ENCODE data around the gene TSPAN9. TPM values are rescaled to one million over a fixed set of nuclear protein-coding genes. Genes with fewer than 3 reads are reported as not detected.

Gene TSPAN9
- total and polyA plus RNA-seq, 2 of the 4 experiments (the other 2 are of a cell fraction), result 17.7 to 39.1 TPM

DNA sequence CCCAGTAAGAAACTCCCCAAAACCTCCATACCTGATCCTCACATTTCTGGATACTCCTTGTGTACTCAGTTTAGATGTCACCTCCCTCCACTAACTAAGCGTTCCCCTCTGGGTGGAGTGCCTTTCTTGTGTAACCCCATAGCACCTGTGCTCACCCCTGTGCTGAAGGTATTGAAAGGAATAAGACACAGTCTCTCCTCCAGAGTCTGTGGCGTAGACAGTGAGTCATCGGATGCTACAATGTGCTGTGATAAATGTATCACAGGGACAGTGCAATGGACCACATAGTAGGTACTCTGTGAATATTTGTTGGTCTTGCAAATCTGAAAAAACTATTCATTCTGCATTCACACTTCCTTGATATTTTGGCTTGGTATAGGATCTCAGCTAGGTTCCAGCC lies 30.8 kb downstream of the TSPAN9 start:
- Histone ChIP-seq H4K20me1 (ENCODE audit: insufficient read depth, low read length) (peaks cover 12% of the 10 kb centered on the region; the same call in 1 of the 2 replicates), H3K4me3 (ENCODE audit: insufficient read depth, low read depth, low read length) (no peak overlapping the region), H3K18ac (ENCODE audit: low read depth, low read length) (no peak overlapping the region), H2AK5ac (ENCODE audit: low read depth, low read length) (no peak overlapping the region), H3K14ac (replicated peaks; ENCODE audit: low read depth, low read length) (no peak overlapping the region), H3K9me1 (ENCODE audit: insufficient read depth, low read length) (peaks cover 6% of the 10 kb centered on the region), H4K91ac (ENCODE audit: insufficient read depth, low read depth, low read length) (no peak overlapping the region), H2AK9ac (replicated peaks; ENCODE audit: low read depth, low read length, poor library complexity) (no peak overlapping the region), H3K79me1 (ENCODE audit: low read depth in 1 of 2, low read length in 2 of 2) (peaks cover 0 to 25% of the 10 kb centered on the region in 2 experiments; a peak in 3 of 4 replicates), H2AFZ (replicated peaks; ENCODE audit: low read length, poor library complexity) (no peak overlapping the region), H3K4me1 (ENCODE audit: control insufficient read depth, insufficient read depth, low read length) (peaks cover 11% of the 10 kb centered on the region; the same call in 1 of the 2 replicates), H4K5ac (ENCODE audit: low read depth, low read length) (no peak overlapping the region), H3K23ac (ENCODE audit: low read depth, low read length) (no peak overlapping the region), H2BK120ac (ENCODE audit: low read depth, low read length) (no peak overlapping the region), H3K4me2 (ENCODE audit: low read depth, low read length) (no peak overlapping the region), H3K27ac (ENCODE audit: insufficient read depth, low read length) (no peak overlapping the region), H3K36me3 (ENCODE audit: control insufficient read depth, insufficient read depth, low read length) (0 out of 2 replicates have a peak, but pooled peaks cover 2% of the 10 kb centered on the region), H3K9ac (ENCODE audit: low read depth, low read length) (no peak overlapping the region), H3K4ac (ENCODE audit: low read depth, low read length) (no peak overlapping the region), H2BK20ac (ENCODE audit: low read depth, low read length) (no peak overlapping the region), H3K27me3 (ENCODE audit: control insufficient read depth, insufficient read depth, low read length) (no peaks in the 10 kb centered on the region), H2BK5ac (ENCODE audit: low read depth, low read length, poor library complexity, severe bottlenecking) (no peak overlapping the region), H3K9me3 (ENCODE audit: control insufficient read depth, insufficient read depth, low read length) (no peaks in the 10 kb centered on the region), H4K8ac (ENCODE audit: low read depth in 2 of 2, low read length in 2 of 2) (no peak overlapping the region), H3K56ac (ENCODE audit: extremely low read depth, insufficient read depth, low read length) (no peak overlapping the region), H2BK15ac (ENCODE audit: low read depth, low read length) (no peak overlapping the region)
- dilution Hi-C loops (cut with HindIII; ENCODE audit: low sequenced_read_pairs, unreplicated experiment) (no loop called here), in situ Hi-C loops (cut with MboI; ENCODE audit: low sequenced_read_pairs) (no loop called here), intact Hi-C loops (cut with micrococcal nuclease) (no loop called here)
- WGBS, 2 experiments (ENCODE audit: extremely low coverage in 2 of 2, insufficient read length in 1 of 2), result no CpG with 5 or more reads among the region's 3 CpGs
- POLR2A ChIA-PET (ENCODE audit: unreplicated experiment), result no interaction called here
- BruUV-seq (replicated peaks), result no TSS peak
- ATAC-seq (ENCODE audit: low read depth) (no peak), DNase-seq (no peak)
- CTCF ChIA-PET, result no interaction called here
- TF ChIP-seq SMC3 (IDR thresholded peaks at IDR 0.05; ENCODE audit: low read depth, low read length) (no peak), POLR2A (IDR thresholded peaks at IDR 0.05; ENCODE audit: low read depth, low read length) (no peak), ELK1 (IDR thresholded peaks at IDR 0.05; ENCODE audit: borderline replicate concordance, low read depth, low read length) (no peak), MXI1 (IDR thresholded peaks at IDR 0.05; ENCODE audit: borderline replicate concordance, low read depth, low read length) (no peak), MAZ (IDR thresholded peaks at IDR 0.05; ENCODE audit: borderline replicate concordance, low read depth, low read length) (no peak), RFX5 (IDR thresholded peaks at IDR 0.05; ENCODE audit: low read depth, low read length) (no peak), BHLHE40 (IDR thresholded peaks at IDR 0.05; ENCODE audit: low read depth, low read length) (no peak), MAFK (IDR thresholded peaks at IDR 0.05; ENCODE audit: low read depth, low read length) (no peak), CHD1 (IDR thresholded peaks at IDR 0.05; ENCODE audit: low read depth, low read length) (no peak), NFE2L2 (IDR thresholded peaks at IDR 0.05; ENCODE audit: low read depth, low read length) (no peak)
- TF ChIP-seq, protein P1, sequence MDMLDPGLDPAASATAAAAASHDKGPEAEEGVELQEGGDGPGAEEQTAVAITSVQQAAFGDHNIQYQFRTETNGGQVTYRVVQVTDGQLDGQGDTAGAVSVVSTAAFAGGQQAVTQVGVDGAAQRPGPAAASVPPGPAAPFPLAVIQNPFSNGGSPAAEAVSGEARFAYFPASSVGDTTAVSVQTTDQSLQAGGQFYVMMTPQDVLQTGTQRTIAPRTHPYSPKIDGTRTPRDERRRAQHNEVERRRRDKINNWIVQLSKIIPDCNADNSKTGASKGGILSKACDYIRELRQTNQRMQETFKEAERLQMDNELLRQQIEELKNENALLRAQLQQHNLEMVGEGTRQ (IDR thresholded peaks at IDR 0.05; ENCODE audit: low read depth, low read length), result no peak
